HG03280 (cell line): Measurements from ENCODE around the gene NECTIN1.

Experiments used
- ATAC-seq: cut with Tn5 transposase; IDR thresholded peaks from one replicate; pipeline ENCODE4 v1.9.1; 2021; ENCODE audit warnings: mild to moderate bottlenecking, moderate library complexity; ENCODE audit not compliant: unreplicated experiment

The NECTIN1 gene

GRCh38 chr11:119734788-119735187 lies 5.8 kb upstream of the NECTIN1 start:
- ATAC-seq = no peak

GRCh38 chr11:119730789-119731386 lies 1.9 kb upstream of the NECTIN1 start:
- ATAC-seq = no peak

GRCh38 chr11:119729951-119730613 lies 1.1 kb upstream of the NECTIN1 start:
- ATAC-seq = no peak

- ATAC-seq = no peak
These were observed 554 bp upstream of the NECTIN1 start for GRCh38 chr11:119729581-119729927.

GRCh38 chr11:119728211-119728626 lies 781 bp downstream of the NECTIN1 start:
- no peak for ATAC-seq

GRCh38 chr11:119727523-119728151 lies 1.4 kb downstream of the NECTIN1 start:
- ATAC-seq = no peak

GRCh38 chr11:119726585-119727522 lies 2.1 kb downstream of the NECTIN1 start:
- no peak for ATAC-seq

GRCh38 chr11:119726150-119726553 lies 2.8 kb downstream of the NECTIN1 start:
- no peak for ATAC-seq

- ATAC-seq = no peak
These were observed 4.0 kb downstream of the NECTIN1 start for GRCh38 chr11:119724956-119725355.

GRCh38 chr11:119723952-119724325 lies 5.1 kb downstream of the NECTIN1 start:
- no peak for ATAC-seq

GRCh38 chr11:119723243-119723951 lies 5.6 kb downstream of the NECTIN1 start:
- ATAC-seq = no peak

GRCh38 chr11:119722281-119722794 lies 6.7 kb downstream of the NECTIN1 start:
- ATAC-seq = no peak

- no peak for ATAC-seq
These were observed 7.6 kb downstream of the NECTIN1 start for GRCh38 chr11:119721129-119722120.

- ATAC-seq = no peak
These were observed 8.6 kb downstream of the NECTIN1 start for GRCh38 chr11:119720311-119720913.

GRCh38 chr11:119717839-119718534 lies 11.0 kb downstream of the NECTIN1 start:
- ATAC-seq = no peak

- ATAC-seq = no peak
These were observed 12.2 kb downstream of the NECTIN1 start for GRCh38 chr11:119716582-119717498.

GRCh38 chr11:119714590-119714989 lies 14.4 kb downstream of the NECTIN1 start:
- no peak for ATAC-seq
